Natural killer cell (primary cell): Measurements from ENCODE around the gene USE1. TPM values are rescaled to one million over a fixed set of nuclear protein-coding genes. Genes with fewer than 3 reads are reported as not detected.

ENCODE experiments used
- ATAC-seq, 3 donors: fragments of 150-1000 bp in 2 of 3; fragments of 200-7000 bp in 1 of 3; cut with Tn5 transposase; 1 replicate in 1 of 3; 2 replicates in 2 of 3; pipeline ENCODE4 v1.10.0; 2021; ENCODE audit warnings: mild to moderate bottlenecking in 2 of 3, moderate library complexity in 2 of 3
- DNase-seq, 2 donors: peaks; one replicate each; pipeline versions ENCODE4 v3.0.0 to v3.0.0-alpha.2; 2013 to 2021; ENCODE audit warnings: mixed read lengths in 1 of 2
- H3K27ac ChIP-seq: one replicate; pipeline ENCODE4 v1.5.1; 2013; ENCODE audit warnings: mild to moderate bottlenecking, low read length
- H3K27me3 ChIP-seq: one replicate; pipeline ENCODE4 v1.6.1; 2013; ENCODE audit warnings: low read length; ENCODE audit not compliant: control insufficient read depth, insufficient read depth
- H3K36me3 ChIP-seq: one replicate; pipeline ENCODE4 v1.6.1; 2013; ENCODE audit warnings: low read length; ENCODE audit not compliant: control insufficient read depth, insufficient read depth
- H3K4me1 ChIP-seq: one replicate; pipeline ENCODE4 v1.6.1; 2013; ENCODE audit warnings: low read length; ENCODE audit not compliant: control insufficient read depth, insufficient read depth
- H3K4me3 ChIP-seq: one replicate; pipeline ENCODE4 v1.5.1; 2013; ENCODE audit warnings: low read length
- H3K9me3 ChIP-seq: one replicate; pipeline ENCODE4 v1.6.1; 2013; ENCODE audit warnings: low read length; ENCODE audit not compliant: control insufficient read depth, insufficient read depth
- H3K27ac Mint-ChIP-seq, 2 donors: one replicate each; pipeline ENCODE4 v1.8.0; 2022; ENCODE audit warnings: mild to moderate bottlenecking in 2 of 2, mixed read lengths in 2 of 2, moderate library complexity in 1 of 2
- H3K27me3 Mint-ChIP-seq, 2 donors: one replicate each; pipeline ENCODE4 v1.8.0; 2022; ENCODE audit warnings: low read depth in 2 of 2, mixed read lengths in 2 of 2
- H3K36me3 Mint-ChIP-seq: one replicate; pipeline ENCODE4 v1.8.0; 2022; ENCODE audit warnings: mixed read lengths
- H3K4me1 Mint-ChIP-seq, 2 donors: one replicate each; pipeline ENCODE4 v1.8.0; 2022; ENCODE audit warnings: mixed read lengths in 2 of 2
- H3K4me3 Mint-ChIP-seq: one replicate; pipeline ENCODE4 v1.8.0; 2022; ENCODE audit warnings: mild to moderate bottlenecking, moderate library complexity, mixed read lengths
- H3K9me3 Mint-ChIP-seq, 2 donors: one replicate each; pipeline ENCODE4 v1.8.0; 2022; ENCODE audit warnings: mixed read lengths in 2 of 2
- WGBS: methylation state at CpG from one replicate; pipeline ENCODE4 v1.1.7; 2013; ENCODE audit warnings: missing lambda C conversion rate; ENCODE audit not compliant: insufficient coverage; 5-methylcytosine and 5-hydroxymethylcytosine counted together
- intact Hi-C: fragments of 100-400 bp; cut with micrococcal nuclease; formaldehyde crosslinking; loops from one replicate; pipeline ENCODE4 v1.14.2; 2022
- total RNA-seq, 4 donors: library from RNA; stranded (reverse); fragments of 120-200 nt in 1 of 4; gene quantifications; one replicate each; pipeline versions ENCODE4 v1.2.3 to v1.2.4, GENCODE V29; 2013 to 2022
- TF ChIP-seq, protein P1 (sequence below): fragments of 200-600 bp; IDR thresholded peaks from one replicate; pipeline ENCODE4 v1.8.0; 2022; ENCODE audit warnings: antibody characterized with exemption

Gene USE1
- total RNA-seq, 3 donors from 2014 or later (not counting 1 experiment from before 2014, with no cell fraction given) = 16.4 to 21.1 (median 20.9) TPM

DNA sequence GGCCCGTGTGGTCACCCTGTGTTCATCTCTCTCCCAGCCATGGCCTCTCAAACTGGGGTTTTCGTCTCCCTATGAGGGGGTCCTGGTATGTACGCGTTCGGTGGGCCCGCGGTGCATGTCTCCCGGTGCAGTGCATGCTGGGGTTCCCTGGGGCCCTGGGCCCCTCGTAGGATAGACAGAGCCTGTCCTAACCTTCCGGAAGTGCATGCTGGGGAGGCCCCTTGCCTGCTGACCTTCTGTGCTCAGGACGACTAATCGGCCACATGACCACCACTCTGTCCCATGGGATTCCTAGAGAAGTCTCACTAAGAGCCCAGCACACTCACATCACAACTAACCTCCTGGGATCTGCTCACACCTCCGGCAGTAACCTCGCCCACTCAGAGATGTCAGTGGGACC, 4.9 kb upstream of the USE1 start:
- intact Hi-C loops = no loop called here
- Histone ChIP-seq H3K36me3 (peaks cover 54% of the 10 kb centered on the region), H3K27ac (no peak overlapping the region), H3K9me3 (no peaks in the 10 kb centered on the region), H3K4me1 (peaks cover 11% of the 10 kb centered on the region), H3K4me3 (no peak overlapping the region), H3K27me3 (no peaks in the 10 kb centered on the region)
- peak overlapping the region in 1 of 2 donors; percentile 24 for H3K27ac Mint-ChIP-seq
- ATAC-seq (no peak), DNase-seq (no peak)
- H3K27me3 Mint-ChIP-seq = no peaks in the 10 kb centered on the region
- H3K36me3 Mint-ChIP-seq = no peaks in the 10 kb centered on the region
- 96% methylated on average over 13 of the region's 14 CpGs for whole genome bisulfite sequencing
- no peak overlapping the region for H3K4me3 Mint-ChIP-seq
- H3K9me3 Mint-ChIP-seq = no peaks in the 10 kb centered on the region
- H3K4me1 Mint-ChIP-seq = peaks cover 8 to 16% of the 10 kb centered on the region in 2 donors
- TF ChIP-seq, protein P1, sequence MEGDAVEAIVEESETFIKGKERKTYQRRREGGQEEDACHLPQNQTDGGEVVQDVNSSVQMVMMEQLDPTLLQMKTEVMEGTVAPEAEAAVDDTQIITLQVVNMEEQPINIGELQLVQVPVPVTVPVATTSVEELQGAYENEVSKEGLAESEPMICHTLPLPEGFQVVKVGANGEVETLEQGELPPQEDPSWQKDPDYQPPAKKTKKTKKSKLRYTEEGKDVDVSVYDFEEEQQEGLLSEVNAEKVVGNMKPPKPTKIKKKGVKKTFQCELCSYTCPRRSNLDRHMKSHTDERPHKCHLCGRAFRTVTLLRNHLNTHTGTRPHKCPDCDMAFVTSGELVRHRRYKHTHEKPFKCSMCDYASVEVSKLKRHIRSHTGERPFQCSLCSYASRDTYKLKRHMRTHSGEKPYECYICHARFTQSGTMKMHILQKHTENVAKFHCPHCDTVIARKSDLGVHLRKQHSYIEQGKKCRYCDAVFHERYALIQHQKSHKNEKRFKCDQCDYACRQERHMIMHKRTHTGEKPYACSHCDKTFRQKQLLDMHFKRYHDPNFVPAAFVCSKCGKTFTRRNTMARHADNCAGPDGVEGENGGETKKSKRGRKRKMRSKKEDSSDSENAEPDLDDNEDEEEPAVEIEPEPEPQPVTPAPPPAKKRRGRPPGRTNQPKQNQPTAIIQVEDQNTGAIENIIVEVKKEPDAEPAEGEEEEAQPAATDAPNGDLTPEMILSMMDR = no peak

DNA sequence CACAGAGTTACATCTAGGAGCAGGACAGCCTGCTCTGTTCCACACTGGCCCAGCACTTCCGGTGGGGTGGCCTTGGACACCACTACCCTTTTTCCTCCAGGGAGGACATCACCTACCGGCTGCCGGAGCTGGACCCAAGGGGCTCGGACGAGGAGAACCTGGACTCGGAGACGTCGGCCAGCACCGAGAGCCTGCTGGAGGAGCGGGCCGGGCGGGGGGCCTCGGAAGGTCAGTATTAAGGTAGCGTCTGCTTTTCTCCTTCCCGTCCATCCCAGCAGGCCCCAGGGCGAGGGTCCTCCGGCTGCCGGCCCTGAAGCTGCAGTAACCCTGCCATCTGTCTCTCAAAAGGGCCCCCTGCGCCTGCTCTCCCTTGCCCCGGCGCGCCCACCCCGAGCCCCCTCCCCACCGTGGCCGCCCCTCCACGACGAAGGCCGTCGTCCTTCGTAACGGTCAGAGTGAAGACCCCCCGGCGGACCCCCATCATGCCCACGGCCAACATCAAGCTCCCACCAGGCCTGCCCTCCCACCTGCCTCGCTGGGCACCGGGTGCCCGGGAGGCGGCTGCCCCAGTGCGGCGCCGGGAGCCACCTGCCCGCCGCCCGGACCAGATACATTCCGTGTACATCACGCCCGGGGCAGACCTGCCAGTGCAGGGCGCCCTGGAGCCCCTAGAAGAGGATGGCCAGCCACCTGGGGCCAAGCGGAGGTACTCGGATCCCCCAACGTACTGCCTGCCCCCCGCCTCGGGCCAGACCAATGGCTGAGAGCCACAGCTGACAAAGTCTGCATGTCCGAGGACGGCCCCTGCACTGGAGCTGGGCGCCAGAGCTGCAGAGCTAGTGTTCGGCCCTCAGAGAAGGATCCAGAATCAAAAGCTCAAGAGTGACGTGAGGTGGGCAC, 3.4 kb upstream of the USE1 start:
- Histone ChIP-seq H3K36me3 (peaks cover 45% of the 10 kb centered on the region), H3K27ac (no peak overlapping the region), H3K4me3 (no peak overlapping the region), H3K4me1 (peaks cover 20% of the 10 kb centered on the region), H3K27me3 (no peaks in the 10 kb centered on the region), H3K9me3 (no peaks in the 10 kb centered on the region)
- Mint-ChIP-seq H3K27ac (no peak overlapping the region), H3K9me3 (no peaks in the 10 kb centered on the region), H3K27me3 (no peaks in the 10 kb centered on the region), H3K4me3 (no peak overlapping the region), H3K4me1 (peaks cover 8 to 22% of the 10 kb centered on the region in 2 donors), H3K36me3 (no peaks in the 10 kb centered on the region)
- DNase-seq (no peak), ATAC-seq (no peak)
- WGBS = 96% methylated on average over 58 of the region's 58 CpGs
- intact Hi-C loops = no loop called here
- TF ChIP-seq, protein P1 = no peak

DNA sequence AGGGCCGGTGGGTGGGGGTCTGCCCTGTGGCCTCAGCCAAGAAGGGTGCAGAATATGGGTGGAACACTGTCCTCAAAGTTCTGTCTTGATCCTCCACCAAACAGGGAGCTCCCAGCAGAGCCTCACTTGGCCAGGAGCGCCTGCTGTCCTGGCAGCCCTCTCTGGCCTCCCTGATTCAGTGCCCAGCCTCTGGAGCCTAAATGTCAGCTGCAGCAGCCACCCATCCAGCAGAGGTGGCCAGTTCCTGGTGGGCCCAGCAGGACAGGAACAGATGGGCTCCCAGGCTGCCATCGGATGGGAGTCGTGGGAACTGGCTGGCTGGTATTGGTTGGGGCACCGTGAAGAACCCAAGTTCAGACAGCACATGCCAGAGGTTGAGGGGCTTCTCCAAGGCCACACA, 1.8 kb upstream of the USE1 start:
- H3K36me3 Mint-ChIP-seq = no peaks in the 10 kb centered on the region
- DNase-seq = no peak
- intact Hi-C loops = no loop called here
- peaks cover 46% of the 10 kb centered on the region for H3K36me3 ChIP-seq
- TF ChIP-seq, protein P1 = no peak
- H3K9me3 ChIP-seq = no peaks in the 10 kb centered on the region
- peaks cover 20% of the 10 kb centered on the region for H3K4me1 ChIP-seq
- 95% methylated on average over 5 of the region's 5 CpGs for WGBS
- H3K27me3 Mint-ChIP-seq = no peaks in the 10 kb centered on the region
- H3K4me3 ChIP-seq = no peak overlapping the region
- H3K9me3 Mint-ChIP-seq = no peaks in the 10 kb centered on the region
- no peak overlapping the region for H3K27ac Mint-ChIP-seq
- peaks cover 8 to 22% of the 10 kb centered on the region in 2 donors for H3K4me1 Mint-ChIP-seq
- H3K27me3 ChIP-seq = no peaks in the 10 kb centered on the region
- no peak overlapping the region for H3K27ac ChIP-seq
- H3K4me3 Mint-ChIP-seq = no peak overlapping the region
- ATAC-seq = no peak
